Measurements from ENCODE around the gene TMEM115. TPM values are rescaled to one million over a fixed set of nuclear protein-coding genes. Genes with fewer than 3 reads are reported as not detected.

Gene TMEM115
- total RNA-seq, 2 experiments from 2014 or later = 15.2 to 16.8 TPM

GRCh38 chr3:50372349-50372748 lies 13.0 kb upstream of the TMEM115 start:
- Mint-ChIP-seq H3K36me3 (ENCODE audit: low read depth) (no peaks in the 10 kb centered on the region), H3K27ac (no peak overlapping the region), H3K4me3 (no peak overlapping the region), H3K4me1 (ENCODE audit: low read depth) (peaks cover 7% of the 10 kb centered on the region), H3K27me3 (no peaks in the 10 kb centered on the region), H3K9me3 (no peaks in the 10 kb centered on the region)
- ChIA-PET POLR2A (no interaction called here), CTCF (no interaction called here)
- DNase-seq (no peak), ATAC-seq (peak; percentile 12)
- TF ChIP-seq CTCF (IDR thresholded peaks at IDR 0.05) = no peak
- intact Hi-C loops (cut with micrococcal nuclease) = no loop called here

- ChIA-PET POLR2A (interaction anchor here (0.8 kb wide), 1 partner anchor 237 kb away, joined by 4 read pairs; no protein-coding TSS in a partner anchor), CTCF (no interaction called here)
- TF ChIP-seq CTCF (IDR thresholded peaks at IDR 0.05) = no peak
- no peaks in the 10 kb centered on the region for H3K36me3 Mint-ChIP-seq (ENCODE audit: low read depth)
- H3K27ac Mint-ChIP-seq = no peak overlapping the region
- intact Hi-C loops (cut with micrococcal nuclease) = no loop called here
- H3K9me3 Mint-ChIP-seq = no peaks in the 10 kb centered on the region
- no peaks in the 10 kb centered on the region for H3K27me3 Mint-ChIP-seq
- no peak overlapping the region for H3K4me3 Mint-ChIP-seq
- no peak for DNase-seq
- no peak for ATAC-seq
- peaks cover 11% of the 10 kb centered on the region for H3K4me1 Mint-ChIP-seq (ENCODE audit: low read depth)
These were observed 11.9 kb upstream of the TMEM115 start for GRCh38 chr3:50371133-50371685.

- H3K27ac Mint-ChIP-seq = no peak overlapping the region
- DNase-seq (no peak), ATAC-seq (no peak)
- peaks cover 16% of the 10 kb centered on the region for H3K4me1 Mint-ChIP-seq (ENCODE audit: low read depth)
- intact Hi-C loops (cut with micrococcal nuclease) = no loop called here
- CTCF ChIA-PET = interaction anchor here (1.8 kb wide), 1 partner anchor 172 kb away, joined by 7 read pairs; no protein-coding TSS in a partner anchor
- no peak overlapping the region for H3K4me3 Mint-ChIP-seq
- H3K36me3 Mint-ChIP-seq (ENCODE audit: low read depth) = no peaks in the 10 kb centered on the region
- no peaks in the 10 kb centered on the region for H3K27me3 Mint-ChIP-seq
- POLR2A ChIA-PET = interaction anchor here (0.8 kb wide), 1 partner anchor 237 kb away, joined by 4 read pairs; no protein-coding TSS in a partner anchor
- TF ChIP-seq CTCF (IDR thresholded peaks at IDR 0.05) = no peak
- no peaks in the 10 kb centered on the region for H3K9me3 Mint-ChIP-seq
These were observed 11.3 kb upstream of the TMEM115 start for GRCh38 chr3:50370594-50370993.

- no peak overlapping the region for H3K27ac Mint-ChIP-seq
- intact Hi-C loops (cut with micrococcal nuclease) = no loop called here
- peaks cover 17% of the 10 kb centered on the region for H3K4me1 Mint-ChIP-seq (ENCODE audit: low read depth)
- POLR2A ChIA-PET = interaction anchor here (1.1 kb wide), 1 partner anchor 18 kb away, joined by 3 read pairs; the partner anchor contains the start of genes CYB561D2 and NPRL2
- CTCF ChIA-PET = interaction anchor here (1.8 kb wide), 1 partner anchor 173 kb away, joined by 7 read pairs; no protein-coding TSS in a partner anchor
- TF ChIP-seq CTCF (IDR thresholded peaks at IDR 0.05) = no peak
- no peak overlapping the region for H3K4me3 Mint-ChIP-seq
- H3K36me3 Mint-ChIP-seq (ENCODE audit: low read depth) = no peaks in the 10 kb centered on the region
- ATAC-seq (no peak), DNase-seq (no peak)
- no peaks in the 10 kb centered on the region for H3K9me3 Mint-ChIP-seq
- H3K27me3 Mint-ChIP-seq = no peaks in the 10 kb centered on the region
These were observed 9.8 kb upstream of the TMEM115 start for GRCh38 chr3:50369012-50369670.

- Mint-ChIP-seq H3K9me3 (no peaks in the 10 kb centered on the region), H3K27ac (peak overlapping the region; percentile 78), H3K4me3 (peak overlapping the region; percentile 74), H3K4me1 (ENCODE audit: low read depth) (peaks cover 12% of the 10 kb centered on the region), H3K27me3 (no peaks in the 10 kb centered on the region), H3K36me3 (ENCODE audit: low read depth) (no peaks in the 10 kb centered on the region)
- intact Hi-C loops (cut with micrococcal nuclease) = no loop called here
- ATAC-seq = no peak
- ChIA-PET CTCF (interaction anchor here (0.8 to 1.8 kb wide), 6 partner anchors 13 to 176 kb away, joined by 3 to 7 read pairs (median 3); no protein-coding TSS in a partner anchor), POLR2A (interaction anchor here (1.3 to 1.6 kb wide), 3 partner anchors 11 to 31 kb away, joined by 3 to 5 read pairs (median 3); no protein-coding TSS in a partner anchor)
- TF ChIP-seq CTCF (IDR thresholded peaks at IDR 0.05) = no peak
- DNase-seq = no peak
These were observed 6.5 kb upstream of the TMEM115 start for GRCh38 chr3:50365842-50366220.

Data from activated CD8-positive, alpha-beta T cell treated with anti-CD3 and anti-CD28 coated beads for 36 hours (primary cell).